HG03521 (cell line): ENCODE measurements around the gene ATXN7L3.
"Not testable (repeated sequence)": the region's sequence is repeated elsewhere in the genome, so short reads cannot be mapped to it uniquely, and the experiment has no call there.

ENCODE experiments used
- ATAC-seq: cut with Tn5 transposase; IDR thresholded peaks from one replicate; pipeline ENCODE4 v1.9.1; 2021; ENCODE audit warnings: mild to moderate bottlenecking, moderate library complexity; ENCODE audit not compliant: unreplicated experiment

ATXN7L3 gene

DNA sequence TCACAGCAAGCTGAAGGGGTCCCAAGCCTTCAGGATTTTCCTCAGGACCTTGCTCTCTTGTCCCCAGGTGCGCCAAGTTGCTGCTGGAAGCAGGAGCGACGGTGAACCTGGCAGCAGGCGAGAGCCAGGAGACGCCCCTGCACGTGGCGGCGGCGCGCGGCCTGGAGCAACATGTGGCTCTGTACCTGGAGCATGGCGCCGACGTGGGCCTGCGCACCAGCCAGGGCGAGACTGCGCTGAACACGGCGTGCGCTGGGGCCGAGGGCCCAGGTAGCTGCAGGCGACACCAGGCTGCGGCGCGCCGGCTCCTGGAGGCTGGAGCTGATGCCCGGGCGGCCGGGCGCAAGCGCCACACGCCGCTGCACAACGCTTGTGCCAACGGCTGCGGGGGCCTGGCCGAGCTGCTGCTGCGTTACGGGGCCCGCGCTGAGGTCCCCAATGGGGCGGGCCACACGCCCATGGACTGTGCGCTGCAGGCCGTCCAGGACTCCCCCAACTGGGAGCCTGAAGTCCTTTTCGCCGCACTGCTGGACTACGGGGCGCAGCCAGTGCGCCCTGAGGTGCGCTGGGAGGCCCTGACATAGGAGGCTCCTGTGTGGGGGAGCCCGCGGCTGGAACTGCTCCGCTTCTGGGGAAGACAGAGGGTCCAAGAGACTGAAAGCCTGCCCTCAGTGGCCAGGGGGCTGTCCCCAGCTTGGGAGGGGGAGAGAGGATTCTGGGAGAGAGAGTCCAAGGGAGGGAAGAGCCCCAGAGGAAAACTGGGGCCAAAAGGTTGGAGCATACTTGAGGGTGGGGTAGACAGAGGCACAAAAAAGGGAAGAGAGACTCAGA, 22.8 kb downstream of the ATXN7L3 start:
- no peak for ATAC-seq

DNA sequence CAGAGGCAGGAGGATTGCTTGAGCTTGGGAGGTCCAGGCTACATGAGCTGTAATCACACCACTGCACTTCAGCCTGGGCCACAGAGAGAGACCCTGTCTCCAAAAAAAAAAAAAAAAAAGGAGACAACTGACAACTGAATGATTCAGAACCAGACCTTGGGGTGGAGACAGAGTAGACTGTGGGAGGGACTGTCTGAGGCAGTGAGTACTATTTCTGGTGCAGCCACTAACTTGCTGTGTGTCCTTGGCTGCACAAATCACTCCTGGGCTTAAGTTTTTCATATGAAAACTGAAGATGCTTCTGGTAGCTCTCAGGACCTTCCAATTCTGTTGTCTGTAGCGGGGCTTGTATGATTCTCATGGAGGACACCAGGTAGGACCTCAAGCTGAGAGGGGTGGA, 23.4 kb downstream of the ATXN7L3 start:
- ATAC-seq: no peak

DNA sequence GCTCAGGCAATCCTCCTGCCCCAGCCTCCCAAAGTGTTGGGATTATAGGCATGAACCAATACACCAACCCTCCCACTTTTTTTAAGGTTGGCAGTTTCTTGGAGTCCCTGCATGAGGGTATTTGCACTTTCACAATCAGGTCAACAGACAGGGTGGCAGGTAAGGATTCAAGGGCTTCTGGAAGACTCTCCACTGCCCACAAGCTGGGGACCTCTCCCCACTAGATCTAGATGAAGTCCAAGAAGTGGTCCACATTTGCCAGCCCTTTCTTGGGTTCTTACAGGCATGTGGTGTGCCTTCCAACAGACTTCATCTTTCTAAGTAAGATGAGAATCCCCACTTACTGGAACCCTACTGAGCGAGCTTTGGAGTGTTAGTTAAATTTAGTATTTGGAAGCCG, 25.3 kb downstream of the ATXN7L3 start:
- ATAC-seq: no peak

- no peak for ATAC-seq
These were observed 27.7 kb downstream of the ATXN7L3 start for GRCh38 chr17:44171931-44172455.

GRCh38 chr17:44170499-44171201, 29.0 kb downstream of the ATXN7L3 start, which contains the start of gene ASB16:
Gene ASB16 (plus strand): TSS chr17:44170704. CDS start chr17:44170790, 86 bp downstream.
- ATAC-seq: no peak

GRCh38 chr17:44170135-44170498, 29.6 kb downstream of the ATXN7L3 start:
- ATAC-seq: no peak

DNA sequence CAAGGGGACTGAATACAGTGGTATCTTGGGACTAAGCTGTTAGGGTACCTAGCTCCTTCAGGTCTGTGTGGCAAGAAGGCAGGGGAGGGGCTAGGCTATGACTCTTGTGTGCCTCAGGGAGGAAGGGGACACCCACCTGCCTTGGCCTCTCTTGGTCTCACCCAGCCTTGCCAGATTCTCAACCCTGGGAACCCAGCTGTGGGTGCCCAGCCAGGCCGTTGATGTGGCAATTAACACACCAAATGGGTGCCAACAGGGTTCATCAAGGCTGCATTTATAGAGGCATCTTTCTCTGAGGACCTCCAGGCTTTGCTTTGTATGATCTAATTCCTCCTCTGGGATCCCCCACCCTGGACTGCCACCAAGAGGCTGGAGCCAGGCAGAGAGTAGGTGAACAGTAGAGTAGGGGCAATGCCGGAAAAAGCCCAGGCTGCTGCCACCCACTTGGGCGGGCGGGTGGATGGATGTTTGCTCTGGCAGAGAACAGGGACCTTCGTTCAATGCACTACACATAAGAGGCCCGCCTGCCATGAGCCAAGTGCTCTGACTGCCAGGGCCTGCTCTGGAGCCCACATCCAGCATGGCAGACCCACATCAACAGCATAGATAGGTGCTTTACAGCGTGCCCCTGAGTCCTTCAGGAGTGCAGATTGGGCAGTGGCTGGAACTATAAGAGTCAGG, 32.4 kb downstream of the ATXN7L3 start:
- no peak for ATAC-seq

DNA sequence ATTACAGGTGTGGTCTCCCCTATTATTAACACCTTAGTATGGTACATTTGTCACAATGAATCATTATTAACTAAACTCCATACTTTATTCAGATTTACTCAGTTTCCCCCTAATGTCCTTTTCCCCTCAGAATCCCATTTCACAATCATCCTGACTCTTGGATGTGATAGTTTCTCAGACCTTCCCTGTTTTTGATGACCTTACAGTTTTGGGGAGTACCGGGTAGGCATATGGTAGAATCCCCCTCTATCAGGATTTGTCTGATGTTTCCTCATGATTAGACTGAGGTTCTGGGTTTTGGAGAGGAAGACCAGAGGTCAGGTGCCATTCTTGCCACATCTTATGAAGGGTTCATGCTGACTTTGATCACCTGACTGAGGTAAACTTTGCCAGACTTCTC, 35.2 kb downstream of the ATXN7L3 start:
- no peak for ATAC-seq

GRCh38 chr17:44159519-44160210, 40.0 kb downstream of the ATXN7L3 start:
- no peak for ATAC-seq

DNA sequence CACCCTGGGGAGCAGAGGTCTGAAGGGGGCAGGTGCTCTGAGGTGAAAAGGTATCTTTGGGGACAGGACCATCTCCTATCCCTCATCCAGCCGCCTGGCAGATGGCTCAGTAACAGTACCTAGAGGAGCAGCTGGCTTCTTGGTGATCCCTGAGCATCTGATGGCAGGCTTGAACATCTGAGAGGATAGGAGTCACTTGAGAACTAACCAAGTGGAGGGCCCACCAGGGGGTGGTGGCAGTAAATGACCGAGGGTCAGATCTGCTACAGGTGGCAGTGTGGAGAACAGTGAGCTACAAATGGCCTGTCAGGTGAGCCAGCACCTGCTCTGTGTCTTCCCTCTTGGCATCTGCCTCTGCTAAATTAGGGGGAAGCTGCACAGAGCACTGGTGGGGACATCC, 44.2 kb downstream of the ATXN7L3 start:
- no peak for ATAC-seq

DNA sequence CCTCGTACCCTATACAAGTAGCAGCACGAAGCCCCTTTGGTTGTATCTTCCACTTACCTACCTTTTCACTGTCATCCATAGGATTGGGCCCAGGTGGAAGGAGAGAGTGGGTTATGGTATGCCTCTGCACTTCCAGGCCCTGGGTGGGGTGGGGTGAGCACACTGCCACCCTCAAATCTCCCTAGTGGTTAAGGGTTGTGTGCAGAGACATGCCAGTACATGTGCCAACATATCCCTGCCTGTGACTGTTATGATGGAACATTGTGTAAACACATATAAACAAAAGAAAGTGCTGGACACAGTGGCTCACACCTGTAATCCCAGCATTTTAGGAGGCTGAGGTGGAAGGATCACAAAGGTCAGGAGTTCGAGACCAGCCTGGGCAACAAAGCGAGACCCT, 46.8 kb downstream of the ATXN7L3 start:
- ATAC-seq: no peak

- ATAC-seq: no peak
These were observed 49.8 kb downstream of the ATXN7L3 start for GRCh38 chr17:44149750-44150329.

- ATAC-seq: not testable (repeated sequence)
These were observed 50.6 kb downstream of the ATXN7L3 start for GRCh38 chr17:44149066-44149465.

GRCh38 chr17:44147812-44148211, 51.9 kb downstream of the ATXN7L3 start:
- no peak for ATAC-seq

DNA sequence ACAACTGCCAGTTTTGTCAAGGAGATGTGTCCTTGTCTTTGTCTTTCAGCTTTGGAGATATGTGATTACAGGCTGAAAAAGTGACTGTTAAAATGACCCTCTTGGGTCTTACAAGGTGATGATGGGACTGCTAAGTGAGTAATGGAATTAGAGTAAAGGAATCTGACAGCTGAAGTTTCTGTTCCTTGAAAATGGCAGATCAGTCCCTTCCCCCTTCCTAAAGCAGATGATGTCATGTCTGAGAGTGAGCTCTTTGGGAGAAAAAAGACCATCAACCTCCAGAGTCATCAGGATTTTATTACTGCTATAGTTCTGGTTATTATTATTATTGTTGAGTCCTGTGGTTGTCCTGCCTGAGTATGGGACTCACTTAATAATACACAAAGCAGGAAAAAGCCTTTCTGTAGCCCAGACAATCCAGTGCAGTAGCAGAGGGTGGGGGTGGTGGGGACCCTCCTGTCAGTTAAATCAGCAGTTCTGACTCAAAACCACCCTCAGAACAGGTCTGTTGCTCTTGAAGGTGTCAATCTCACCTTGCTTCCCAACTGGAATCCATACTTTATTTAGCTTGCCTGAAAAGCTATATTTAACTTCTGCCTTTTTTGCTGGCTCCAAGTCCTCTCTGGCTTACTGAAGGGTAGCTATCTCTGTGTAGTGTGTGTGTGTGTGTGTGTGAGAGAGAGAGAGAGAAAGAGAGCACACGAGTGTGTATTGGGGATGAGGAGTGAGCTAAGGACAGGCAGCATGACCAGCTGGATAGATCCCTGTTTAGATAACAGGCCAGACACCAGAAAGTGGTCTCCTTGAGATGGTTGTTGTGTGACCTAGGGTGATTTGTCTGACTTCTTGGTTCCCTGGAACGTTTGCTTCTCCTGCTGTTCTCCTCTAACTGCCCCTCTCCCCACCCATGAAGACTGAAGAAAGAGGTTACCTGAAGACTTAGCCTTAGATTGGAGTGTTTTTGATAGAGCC, 53.0 kb downstream of the ATXN7L3 start:
- ATAC-seq: no peak

DNA sequence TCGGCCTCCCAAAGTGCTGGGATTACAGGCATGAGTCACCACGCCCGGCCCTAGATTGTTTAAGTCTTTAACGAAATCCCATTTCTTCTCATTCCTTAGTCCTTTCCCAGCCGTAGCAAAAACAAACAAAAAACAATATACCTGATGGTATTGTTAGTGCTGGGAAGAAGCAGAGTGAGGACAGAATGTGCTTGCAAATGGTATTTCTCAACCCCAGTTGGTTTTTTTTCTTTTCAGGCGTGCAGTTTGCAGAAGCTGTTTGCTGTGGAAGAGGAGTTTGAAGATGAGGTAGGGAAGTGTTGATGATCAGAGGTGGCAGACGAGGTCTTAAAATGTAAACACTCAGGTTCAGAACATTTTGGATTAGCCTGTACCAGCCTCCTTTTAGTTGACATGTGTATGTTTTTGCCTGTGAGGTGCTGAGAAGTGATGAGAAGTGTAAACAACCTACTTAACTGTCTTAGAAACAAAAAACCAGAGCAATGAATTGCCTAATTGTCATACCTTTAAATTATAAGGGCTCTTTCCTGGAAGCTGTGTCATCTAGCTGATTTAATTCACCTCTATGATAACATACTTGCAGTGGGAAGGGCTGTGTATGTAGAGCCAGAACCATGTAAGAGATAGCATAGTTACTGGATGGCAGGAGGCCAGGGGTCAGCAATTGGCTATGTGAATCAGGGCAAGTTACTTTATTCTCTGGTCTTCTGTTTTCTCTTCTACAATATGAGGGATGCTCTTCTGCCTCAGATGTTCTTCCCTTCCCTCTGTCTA, 54.5 kb downstream of the ATXN7L3 start:
- ATAC-seq: no peak

GRCh38 chr17:44143921-44144320, 55.8 kb downstream of the ATXN7L3 start:
- not testable (repeated sequence) for ATAC-seq
